GM23248 (cell line): ENCODE data around the gene PTX4. TPM values are rescaled to one million over a fixed set of nuclear protein-coding genes. Genes with fewer than 3 reads are reported as not detected.
"Not testable (repeated sequence)": the region's sequence is repeated elsewhere in the genome, so short reads cannot be mapped to it uniquely, and the experiment has no call there.

Source experiments
- DNase-seq: peaks from one replicate; pipeline ENCODE4 v3.0.0-alpha.2; 2015
- H2AFZ ChIP-seq: fragments of 200-600 bp; sonication (generic); 2 replicates; pipeline ENCODE4 v1.6.1; 2016; ENCODE audit warnings: antibody characterized with exemption
- H3F3A ChIP-seq: fragments of 200-600 bp; sonication (generic); 2 replicates; pipeline ENCODE4 v1.6.1; 2016; ENCODE audit warnings: mild to moderate bottlenecking, antibody characterized with exemption, mixed run types; ENCODE audit not compliant: insufficient read depth
- H3K27ac ChIP-seq: fragments of 200-600 bp; sonication (generic); 2 replicates; pipeline ENCODE4 v1.5.1; 2016; ENCODE audit warnings: mild to moderate bottlenecking
- H3K27me3 ChIP-seq: fragments of 200-600 bp; sonication (generic); replicated peaks from 2 replicates; pipeline ENCODE4 v1.6.1; 2016; ENCODE audit warnings: mild to moderate bottlenecking; ENCODE audit not compliant: insufficient read depth
- H3K36me3 ChIP-seq: fragments of 200-600 bp; sonication (generic); 2 replicates; pipeline ENCODE4 v1.6.1; 2016; ENCODE audit warnings: low read depth, mild to moderate bottlenecking
- H3K4me1 ChIP-seq: fragments of 200-600 bp; sonication (generic); 2 replicates; pipeline ENCODE4 v1.6.1; 2016; ENCODE audit warnings: mild to moderate bottlenecking; ENCODE audit not compliant: insufficient read depth
- H3K4me2 ChIP-seq: fragments of 200-600 bp; sonication (generic); one replicate; pipeline ENCODE4 v1.6.1; 2016; ENCODE audit warnings: mild to moderate bottlenecking; ENCODE audit not compliant: unreplicated experiment
- H3K4me3 ChIP-seq: fragments of 200-600 bp; sonication (generic); 2 replicates; pipeline ENCODE4 v1.5.1; 2016; ENCODE audit warnings: mild to moderate bottlenecking
- H3K79me2 ChIP-seq: fragments of 200-600 bp; sonication (generic); 2 replicates; pipeline ENCODE4 v1.6.1; 2016; ENCODE audit warnings: mild to moderate bottlenecking; ENCODE audit not compliant: insufficient read depth
- H3K9ac ChIP-seq: fragments of 200-600 bp; sonication (generic); 2 replicates; pipeline ENCODE4 v1.6.1; 2016; ENCODE audit warnings: mild to moderate bottlenecking
- H3K9me2 ChIP-seq: fragments of 200-600 bp; sonication (generic); 2 replicates; pipeline ENCODE4 v1.6.1; 2016; ENCODE audit warnings: mixed run types, mild to moderate bottlenecking, moderate library complexity; ENCODE audit not compliant: insufficient read depth
- H3K9me3 ChIP-seq: fragments of 200-600 bp; sonication (generic); one replicate; pipeline ENCODE4 v1.6.1; 2017; ENCODE audit warnings: low read depth
- H4K20me1 ChIP-seq: fragments of 200-600 bp; sonication (generic); 2 replicates; pipeline ENCODE4 v1.6.0; 2016; ENCODE audit not compliant: insufficient read depth
- EZH2 ChIP-seq: fragments of 200-600 bp; sonication (generic); IDR thresholded peaks from 2 replicates; pipeline ENCODE4 v1.6.1; 2018; ENCODE audit warnings: antibody characterized with exemption, mild to moderate bottlenecking; ENCODE audit not compliant: insufficient read depth, poor library complexity, severe bottlenecking
- EZH2phosphoT487 ChIP-seq: fragments of 200-600 bp; sonication (generic); IDR thresholded peaks from 2 replicates; pipeline ENCODE4 v1.6.1; 2018; ENCODE audit warnings: antibody characterized with exemption, moderate library complexity, mild to moderate bottlenecking, low read depth; ENCODE audit not compliant: insufficient read depth
- WGBS, 2 experiments: methylation state at CpG; one replicate each; pipeline ENCODE4 v1.1.6; 2015 to 2017; ENCODE audit warnings: low lambda C conversion rate in 2 of 2, low coverage in 1 of 2; ENCODE audit errors: missing lambda C conversion rate in 2 of 2; 5-methylcytosine and 5-hydroxymethylcytosine counted together
- in situ Hi-C: fragments of 300-500 bp; cut with MboI; formaldehyde crosslinking; loops from 2 replicates; pipeline ENCODE4 v1.15.0; 2020
- polyA plus RNA-seq: library from polyadenylated mRNA; unstranded; fragments of >200 nt; fragmentation: Nextera tagmentation; extraction: Ambion mirVana; gene quantifications from 2 replicates; pipeline ENCODE4 v1.2.1, GENCODE V29; 2016
- total RNA-seq: library from RNA; depleted of rRNA; stranded (reverse); fragments of >200 nt; shearing (Covaris generic); gene quantifications from 2 replicates; pipeline ENCODE4 v1.2.3, GENCODE V29; 2014

PTX4 gene
- total and polyA plus RNA-seq, 2 experiments from 2014 or later = not detected

DNA sequence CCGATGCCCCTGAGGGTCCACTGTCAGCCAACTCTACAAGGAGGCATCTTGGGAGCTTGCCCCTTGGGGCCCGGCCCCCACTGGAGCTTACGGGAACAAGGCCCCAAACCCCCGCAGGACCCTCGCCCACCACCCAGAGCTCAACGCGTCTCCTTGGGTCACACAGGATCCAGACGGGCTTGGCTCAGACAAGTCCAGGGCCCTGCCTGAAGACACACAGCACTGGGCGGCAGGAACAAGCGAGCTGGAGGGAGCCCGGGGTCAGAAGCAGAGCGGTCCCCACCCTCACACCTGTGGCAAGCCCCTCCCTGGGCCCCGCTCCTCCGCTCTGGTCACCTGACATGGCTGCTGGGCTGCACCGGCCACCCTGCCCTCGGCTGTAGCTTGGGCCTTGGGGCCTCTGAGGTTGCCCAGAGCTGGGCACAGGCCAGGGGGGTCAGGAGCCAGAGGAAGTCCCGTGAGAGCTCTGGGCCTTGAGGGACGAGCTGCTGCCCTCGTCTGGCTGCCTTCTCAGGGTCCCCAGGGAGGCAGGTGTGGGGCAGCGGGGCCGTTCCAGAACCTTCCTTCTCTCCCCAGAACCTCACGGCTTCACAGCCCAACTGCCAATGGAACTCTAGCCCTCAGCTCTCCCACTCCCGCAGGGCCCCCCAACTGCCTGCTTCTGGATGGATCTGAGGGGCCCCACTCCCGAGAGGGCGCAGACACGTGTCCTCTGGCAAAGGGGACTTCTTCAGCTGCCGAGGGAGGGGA, 44.6 kb downstream of the PTX4 start, which contains the start of gene CCDC154:
Gene CCDC154 (minus strand): TSS at position 577 of the 750 bp plus-strand sequence. CDS start 234 bp downstream, at position 343.
- no peaks in the 10 kb centered on the region for H3F3A ChIP-seq
- H3K9me2 ChIP-seq = no peaks in the 10 kb centered on the region
- no peaks in the 10 kb centered on the region for H4K20me1 ChIP-seq
- H3K36me3 ChIP-seq = no peaks in the 10 kb centered on the region
- H3K9ac ChIP-seq = no peak within 1 kb of the TSS
- no peak within 1 kb of the TSS for H3K4me2 ChIP-seq
- no peaks in the 10 kb centered on the region for H3K79me2 ChIP-seq
- no peak within 1 kb of the TSS for H3K27ac ChIP-seq
- no peak for DNase-seq
- in situ Hi-C loops = no loop called here
- no peaks in the 10 kb centered on the region for H3K9me3 ChIP-seq
- H2AFZ ChIP-seq = no peak within 1 kb of the TSS
- no peak within 1 kb of the TSS for H3K4me3 ChIP-seq
- no peaks in the 10 kb centered on the region for H3K27me3 ChIP-seq
- WGBS, 2 experiments = 69 to 71% methylated on average over 25 to 27 of the region's 27 CpGs
- H3K4me1 ChIP-seq = no peaks in the 10 kb centered on the region
- no peak for TF ChIP-seq EZH2
- no peak for TF ChIP-seq EZH2phosphoT487

DNA sequence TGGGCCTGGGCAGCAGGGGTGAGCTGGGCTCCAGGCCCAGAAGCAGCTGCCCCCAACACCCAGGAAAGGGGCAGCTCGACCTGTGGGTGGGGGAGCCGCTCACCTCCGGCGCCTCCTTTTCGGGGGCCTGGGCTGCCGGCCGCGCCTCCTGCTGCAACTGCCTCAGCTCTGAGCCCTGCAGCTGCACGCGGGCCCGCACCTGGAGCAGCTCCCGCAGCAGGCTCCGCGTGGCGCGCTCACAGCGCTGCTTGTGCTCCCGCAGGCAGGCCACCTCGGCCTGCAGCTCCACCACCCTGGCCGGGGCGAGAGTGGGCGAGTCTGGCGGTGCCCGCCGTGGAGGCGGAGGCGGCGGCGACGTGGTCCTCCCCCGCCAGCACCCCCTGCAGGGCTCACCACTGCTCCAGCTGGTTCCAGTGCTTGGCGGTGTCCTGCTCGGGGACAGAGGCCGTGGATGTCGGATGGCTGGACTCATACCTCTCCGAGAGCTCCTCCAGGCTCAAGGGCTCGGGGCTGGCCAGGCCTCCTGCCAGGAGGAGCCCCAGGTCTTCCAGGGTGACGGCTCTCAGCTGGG, 45.3 kb downstream of the PTX4 start:
- Histone ChIP-seq H3F3A (no peaks in the 10 kb centered on the region), H3K4me1 (no peaks in the 10 kb centered on the region), H3K9me3 (no peaks in the 10 kb centered on the region), H3K9me2 (no peaks in the 10 kb centered on the region), H3K9ac (no peak overlapping the region), H3K4me3 (no peak overlapping the region), H4K20me1 (no peaks in the 10 kb centered on the region), H3K4me2 (no peak overlapping the region), H3K27ac (no peak overlapping the region), H3K36me3 (no peaks in the 10 kb centered on the region), H2AFZ (no peak overlapping the region), H3K79me2 (no peaks in the 10 kb centered on the region), H3K27me3 (no peaks in the 10 kb centered on the region)
- DNase-seq = no peak
- no peak for TF ChIP-seq EZH2
- TF ChIP-seq EZH2phosphoT487 = no peak
- 89 to 91% methylated on average over 29 to 38 of the region's 38 CpGs for WGBS, 2 experiments
- in situ Hi-C loops = no loop called here

DNA sequence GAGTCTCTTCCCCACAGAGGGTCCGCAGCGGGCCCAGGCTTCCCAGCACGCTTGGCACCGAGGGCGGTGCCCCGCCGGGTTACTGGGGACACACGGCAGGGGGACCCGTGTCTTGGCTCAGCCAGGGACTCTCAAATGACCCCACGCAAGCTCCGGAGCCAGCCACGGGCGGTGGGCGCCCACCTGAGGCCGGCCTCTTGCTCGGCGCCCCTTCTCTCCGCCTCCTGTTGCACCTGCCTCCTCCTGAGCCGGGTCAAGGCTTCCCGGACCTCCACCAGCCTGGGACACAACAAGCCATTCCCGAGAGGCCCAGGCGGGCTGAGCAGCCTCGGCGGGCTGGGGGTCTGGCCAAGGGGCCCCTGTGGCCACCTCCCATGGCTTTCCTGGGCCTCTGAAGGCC, 46.0 kb downstream of the PTX4 start:
- H3K4me1 ChIP-seq = no peaks in the 10 kb centered on the region
- no peaks in the 10 kb centered on the region for H3K36me3 ChIP-seq
- TF ChIP-seq EZH2 (no peak), EZH2phosphoT487 (no peak)
- no peak for DNase-seq
- in situ Hi-C loops = no loop called here
- 88 to 89% methylated on average over 20 to 24 of the region's 24 CpGs for WGBS, 2 experiments
- no peak overlapping the region for H3K4me3 ChIP-seq
- H3F3A ChIP-seq = no peaks in the 10 kb centered on the region
- H4K20me1 ChIP-seq = no peaks in the 10 kb centered on the region
- H2AFZ ChIP-seq = no peak overlapping the region
- H3K9ac ChIP-seq = no peak overlapping the region
- no peak overlapping the region for H3K27ac ChIP-seq
- no peaks in the 10 kb centered on the region for H3K79me2 ChIP-seq
- no peak overlapping the region for H3K4me2 ChIP-seq
- H3K27me3 ChIP-seq = no peaks in the 10 kb centered on the region
- no peaks in the 10 kb centered on the region for H3K9me3 ChIP-seq
- no peaks in the 10 kb centered on the region for H3K9me2 ChIP-seq

DNA sequence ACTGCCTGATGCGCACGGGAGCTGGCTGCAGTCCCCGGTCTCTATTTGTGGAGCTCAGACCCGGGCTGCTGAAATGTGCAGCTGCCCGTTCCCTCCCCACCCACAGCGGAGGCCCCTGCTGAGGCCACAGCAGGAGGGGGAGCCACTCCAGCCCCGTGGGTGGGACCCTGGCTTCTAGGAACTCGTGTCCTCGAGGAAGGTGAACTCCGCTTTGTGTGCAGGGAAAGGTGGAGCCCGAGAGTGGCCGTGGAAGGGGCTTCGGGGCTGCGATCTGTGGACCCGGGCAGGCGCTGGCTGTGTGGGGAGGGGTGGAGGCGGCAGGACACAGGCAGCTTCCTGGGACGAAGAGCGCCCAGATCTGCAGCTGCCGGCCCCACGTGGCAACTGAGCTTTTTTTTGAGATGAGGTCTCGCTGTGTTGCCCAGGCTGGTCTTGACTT, 47.3 kb downstream of the PTX4 start:
- H3K9me3 ChIP-seq = no peaks in the 10 kb centered on the region
- no peak overlapping the region for H2AFZ ChIP-seq
- H3K79me2 ChIP-seq = no peaks in the 10 kb centered on the region
- H3F3A ChIP-seq = no peaks in the 10 kb centered on the region
- H3K27me3 ChIP-seq = no peaks in the 10 kb centered on the region
- H3K36me3 ChIP-seq = no peaks in the 10 kb centered on the region
- 67 to 75% methylated on average over 17 to 22 of the region's 22 CpGs for WGBS, 2 experiments
- H4K20me1 ChIP-seq = no peaks in the 10 kb centered on the region
- no peak for TF ChIP-seq EZH2phosphoT487
- no peak for TF ChIP-seq EZH2
- H3K4me1 ChIP-seq = no peaks in the 10 kb centered on the region
- H3K9me2 ChIP-seq = no peaks in the 10 kb centered on the region
- in situ Hi-C loops = no loop called here
- no peak for DNase-seq
- no peak overlapping the region for H3K9ac ChIP-seq
- H3K4me2 ChIP-seq = no peak overlapping the region
- no peak overlapping the region for H3K27ac ChIP-seq
- no peak overlapping the region for H3K4me3 ChIP-seq

DNA sequence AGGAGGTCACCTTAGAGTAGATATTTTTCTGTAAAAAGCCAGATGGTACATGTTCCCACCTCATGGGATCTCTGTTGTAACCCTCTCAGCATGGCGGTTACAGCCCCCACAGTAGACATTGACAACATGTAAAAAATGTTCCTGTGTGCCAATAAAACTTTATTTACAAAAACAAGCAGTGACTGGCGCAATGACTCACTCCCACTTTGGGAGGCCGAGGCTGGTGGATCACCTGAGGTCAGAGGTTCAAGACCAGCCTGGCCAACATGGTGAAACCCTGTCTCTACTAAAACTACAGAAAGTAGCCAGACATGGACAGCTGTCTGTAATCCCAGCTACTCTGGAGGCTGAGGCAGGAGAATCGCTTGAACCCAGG, 49.1 kb downstream of the PTX4 start:
- H3K9me3 ChIP-seq, H3K79me2 ChIP-seq, H3K4me3 ChIP-seq, H2AFZ ChIP-seq, H4K20me1 ChIP-seq, DNase-seq, H3K4me1 ChIP-seq, H3K4me2 ChIP-seq, H3K27ac ChIP-seq, H3F3A ChIP-seq, H3K27me3 ChIP-seq, H3K36me3 ChIP-seq, in situ Hi-C loops, H3K9me2 ChIP-seq, H3K9ac ChIP-seq: not testable (repeated sequence)
- 92 to 93% methylated on average over 4 of the region's 4 CpGs for WGBS, 2 experiments
